Measurements from ENCODE around the gene HDAC4.

DNA sequence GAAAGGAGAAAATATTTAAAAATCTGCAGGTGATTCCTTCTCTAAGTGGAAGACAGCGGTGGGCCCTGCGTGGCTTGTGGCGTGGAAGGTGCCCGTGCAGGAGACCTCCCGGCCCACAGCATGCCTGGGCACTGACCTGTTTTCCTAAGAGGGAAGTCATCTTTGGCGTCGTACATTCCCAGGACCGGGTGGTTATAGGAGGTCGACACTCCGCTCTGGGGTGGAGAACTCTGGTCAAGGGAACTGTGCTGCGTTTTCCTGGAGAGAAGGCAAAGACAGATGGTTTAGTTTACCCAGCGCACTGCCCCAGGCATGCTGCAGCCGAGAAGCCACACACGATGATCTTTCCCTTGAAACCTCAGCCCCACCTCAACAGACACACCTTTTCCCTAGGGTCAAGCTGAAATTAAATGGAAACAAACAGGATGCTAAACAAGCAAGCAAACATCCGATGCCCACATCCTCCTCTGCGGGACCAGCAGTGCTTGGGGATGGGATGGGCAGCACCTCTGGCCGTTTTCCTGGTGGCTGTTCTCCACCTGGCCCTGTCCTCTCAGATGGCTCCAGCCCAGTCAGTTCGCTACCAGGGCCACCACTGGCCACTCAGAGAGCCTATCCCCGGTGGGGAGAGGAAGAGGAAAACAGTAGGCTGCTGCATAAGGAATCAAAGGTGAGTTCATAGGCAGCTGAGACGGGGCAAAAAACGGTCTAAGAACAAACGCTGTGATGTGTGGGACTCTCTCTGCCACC lies 244.1 kb downstream of the HDAC4 start:
- no peak for TF ChIP-seq EZH2phosphoT487 (IDR thresholded peaks at IDR 0.05; ENCODE audit: low read length)
- TF ChIP-seq, protein P1, sequence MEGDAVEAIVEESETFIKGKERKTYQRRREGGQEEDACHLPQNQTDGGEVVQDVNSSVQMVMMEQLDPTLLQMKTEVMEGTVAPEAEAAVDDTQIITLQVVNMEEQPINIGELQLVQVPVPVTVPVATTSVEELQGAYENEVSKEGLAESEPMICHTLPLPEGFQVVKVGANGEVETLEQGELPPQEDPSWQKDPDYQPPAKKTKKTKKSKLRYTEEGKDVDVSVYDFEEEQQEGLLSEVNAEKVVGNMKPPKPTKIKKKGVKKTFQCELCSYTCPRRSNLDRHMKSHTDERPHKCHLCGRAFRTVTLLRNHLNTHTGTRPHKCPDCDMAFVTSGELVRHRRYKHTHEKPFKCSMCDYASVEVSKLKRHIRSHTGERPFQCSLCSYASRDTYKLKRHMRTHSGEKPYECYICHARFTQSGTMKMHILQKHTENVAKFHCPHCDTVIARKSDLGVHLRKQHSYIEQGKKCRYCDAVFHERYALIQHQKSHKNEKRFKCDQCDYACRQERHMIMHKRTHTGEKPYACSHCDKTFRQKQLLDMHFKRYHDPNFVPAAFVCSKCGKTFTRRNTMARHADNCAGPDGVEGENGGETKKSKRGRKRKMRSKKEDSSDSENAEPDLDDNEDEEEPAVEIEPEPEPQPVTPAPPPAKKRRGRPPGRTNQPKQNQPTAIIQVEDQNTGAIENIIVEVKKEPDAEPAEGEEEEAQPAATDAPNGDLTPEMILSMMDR (IDR thresholded peaks at IDR 0.05; ENCODE audit: low read length) = no peak
